Measurements from ENCODE around the gene GNGT1. TPM values are rescaled to one million over a fixed set of nuclear protein-coding genes. Genes with fewer than 3 reads are reported as not detected.

GNGT1 gene
- total and polyA plus RNA-seq, 4 donors, result not detected

GRCh38 chr7:93877742-93878141 lies 28.6 kb upstream of the GNGT1 start:
- DNase-seq (ENCODE audit: low spot score), result no peak
- Histone ChIP-seq H3K4me3 (ENCODE audit: low read depth in 1 of 3, low read length in 3 of 3) (no peak overlapping the region), H3K9ac (ENCODE audit: low read depth in 1 of 2, low read length in 2 of 2) (no peak overlapping the region), H3K27ac (ENCODE audit: low read depth in 1 of 2, low read length in 2 of 2) (no peak overlapping the region), H3K4me1 (ENCODE audit: control insufficient read depth in 4 of 4, insufficient read depth in 4 of 4, low read length in 3 of 4) (no peaks in the 10 kb centered on the region), H3K27me3 (ENCODE audit: control insufficient read depth in 4 of 4, insufficient read depth in 4 of 4, low read length in 3 of 4) (no peaks in the 10 kb centered on the region), H3K36me3 (ENCODE audit: control insufficient read depth in 4 of 4, insufficient read depth in 3 of 4, low read depth in 1 of 4, low read length in 3 of 4) (no peaks in the 10 kb centered on the region), H3K9me3 (ENCODE audit: control insufficient read depth in 4 of 4, low read length in 3 of 4) (peaks cover 0 to 7% (median 2%) of the 10 kb centered on the region in 4 donors)
- 73% methylated on average over 3 of the region's 3 CpGs for WGBS
- TF ChIP-seq NR2F2 (IDR thresholded peaks at IDR 0.05), result no peak
- TF ChIP-seq RAD21 (IDR thresholded peaks at IDR 0.05), result peak in 1 of 2 donors; percentile 9
- TF ChIP-seq RXRA (IDR thresholded peaks at IDR 0.05), result no peak
- TF ChIP-seq MAX (IDR thresholded peaks at IDR 0.05), result no peak
- no peak for TF ChIP-seq FOXA1 (IDR thresholded peaks at IDR 0.05)
- TF ChIP-seq FOXA2 (IDR thresholded peaks at IDR 0.05), result no peak

GRCh38 chr7:93879356-93879755 lies 27.0 kb upstream of the GNGT1 start:
- no peaks in the 10 kb centered on the region for H3K4me1 ChIP-seq (ENCODE audit: control insufficient read depth in 4 of 4, insufficient read depth in 4 of 4, low read length in 3 of 4)
- DNase-seq (ENCODE audit: low spot score), result no peak
- no peaks in the 10 kb centered on the region for H3K27me3 ChIP-seq (ENCODE audit: control insufficient read depth in 4 of 4, insufficient read depth in 4 of 4, low read length in 3 of 4)
- TF ChIP-seq GABPA (IDR thresholded peaks at IDR 0.05 in 1 of 2, conservative IDR thresholded peaks at IDR 0.05 in 1 of 2) (no peak), HNF4A (conservative IDR thresholded peaks at IDR 0.05) (no peak), SP1 (IDR thresholded peaks at IDR 0.05) (no peak), FOXA1 (IDR thresholded peaks at IDR 0.05) (no peak), MAX (IDR thresholded peaks at IDR 0.05) (no peak), TAF1 (conservative IDR thresholded peaks at IDR 0.05) (no peak), HNF4G (IDR thresholded peaks at IDR 0.05) (no peak), RAD21 (IDR thresholded peaks at IDR 0.05) (no peak), YY1 (IDR thresholded peaks at IDR 0.05) (no peak), RXRA (IDR thresholded peaks at IDR 0.05) (no peak), REST (IDR thresholded peaks at IDR 0.05) (no peak), EGR1 (IDR thresholded peaks at IDR 0.05; ENCODE audit: low read depth in 2 of 2) (no peak), NR2F2 (IDR thresholded peaks at IDR 0.05) (no peak), FOXA2 (IDR thresholded peaks at IDR 0.05) (no peak)
- H3K4me3 ChIP-seq (ENCODE audit: low read depth in 1 of 3, low read length in 3 of 3), result no peak overlapping the region
- H3K36me3 ChIP-seq (ENCODE audit: control insufficient read depth in 4 of 4, insufficient read depth in 3 of 4, low read depth in 1 of 4, low read length in 3 of 4), result no peaks in the 10 kb centered on the region
- no peak overlapping the region for H3K27ac ChIP-seq (ENCODE audit: low read depth in 1 of 2, low read length in 2 of 2)
- peaks cover 0 to 7% (median 2%) of the 10 kb centered on the region in 4 donors for H3K9me3 ChIP-seq (ENCODE audit: control insufficient read depth in 4 of 4, low read length in 3 of 4)
- no peak overlapping the region for H3K9ac ChIP-seq (ENCODE audit: low read depth in 1 of 2, low read length in 2 of 2)

GRCh38 chr7:93882468-93882867 lies 23.9 kb upstream of the GNGT1 start:
- Histone ChIP-seq H3K36me3 (ENCODE audit: control insufficient read depth in 4 of 4, insufficient read depth in 3 of 4, low read depth in 1 of 4, low read length in 3 of 4) (no peaks in the 10 kb centered on the region), H3K9me3 (ENCODE audit: control insufficient read depth in 4 of 4, low read length in 3 of 4) (peaks cover 0 to 7% (median 2%) of the 10 kb centered on the region in 4 donors), H3K4me1 (ENCODE audit: control insufficient read depth in 4 of 4, insufficient read depth in 4 of 4, low read length in 3 of 4) (no peaks in the 10 kb centered on the region), H3K9ac (ENCODE audit: low read depth in 1 of 2, low read length in 2 of 2) (no peak overlapping the region), H3K27me3 (ENCODE audit: control insufficient read depth in 4 of 4, insufficient read depth in 4 of 4, low read length in 3 of 4) (peaks cover 0 to 2% (median 0%) of the 10 kb centered on the region in 4 donors), H3K27ac (ENCODE audit: low read depth in 1 of 2, low read length in 2 of 2) (no peak overlapping the region), H3K4me3 (ENCODE audit: low read depth in 1 of 3, low read length in 3 of 3) (no peak overlapping the region)
- DNase-seq (ENCODE audit: low spot score), result no peak
- no peak for TF ChIP-seq NR2F2 (IDR thresholded peaks at IDR 0.05)
- no peak for TF ChIP-seq ATF3 (IDR thresholded peaks at IDR 0.05)
- no peak for TF ChIP-seq HNF4G (IDR thresholded peaks at IDR 0.05)
- TF ChIP-seq MAX (IDR thresholded peaks at IDR 0.05), result no peak
- no peak for TF ChIP-seq CTCF (IDR thresholded peaks at IDR 0.05; ENCODE audit: low read depth, low read length, missing input control)
- no peak for TF ChIP-seq FOXA2 (IDR thresholded peaks at IDR 0.05)
- TF ChIP-seq FOXA1 (IDR thresholded peaks at IDR 0.05), result no peak
- TF ChIP-seq REST (IDR thresholded peaks at IDR 0.05), result no peak
- TF ChIP-seq SP1 (IDR thresholded peaks at IDR 0.05), result no peak

Measured in liver (tissue), 9 donors.